GM21786 (cell line): ENCODE measurements around the gene EPHB2.

ENCODE experiments used
- ATAC-seq: cut with Tn5 transposase; IDR thresholded peaks from one replicate; pipeline ENCODE4 v1.9.1; 2021; ENCODE audit not compliant: unreplicated experiment

EPHB2 gene

GRCh38 chr1:22749919-22750684, 39.5 kb downstream of the EPHB2 start:
- ATAC-seq, result no peak

- ATAC-seq, result no peak
Measured at GRCh38 chr1:22750685-22751051, 40.0 kb downstream of the EPHB2 start.

GRCh38 chr1:22751124-22751531, 40.5 kb downstream of the EPHB2 start:
- ATAC-seq, result no peak

- ATAC-seq, result no peak
Measured at GRCh38 chr1:22752339-22752738, 41.7 kb downstream of the EPHB2 start.

- no peak for ATAC-seq
Measured at GRCh38 chr1:22753481-22753971, 42.9 kb downstream of the EPHB2 start.

GRCh38 chr1:22754106-22754768, 43.6 kb downstream of the EPHB2 start:
- ATAC-seq, result no peak

- no peak for ATAC-seq
Measured at GRCh38 chr1:22754824-22755223, 44.2 kb downstream of the EPHB2 start.

GRCh38 chr1:22755641-22756040, 45.0 kb downstream of the EPHB2 start:
- no peak for ATAC-seq

GRCh38 chr1:22756125-22756735, 45.6 kb downstream of the EPHB2 start:
- no peak for ATAC-seq

GRCh38 chr1:22760455-22760854, 49.8 kb downstream of the EPHB2 start:
- ATAC-seq, result no peak

- no peak for ATAC-seq
Measured at GRCh38 chr1:22761101-22761500, 50.5 kb downstream of the EPHB2 start.

- no peak for ATAC-seq
Measured at GRCh38 chr1:22761821-22762220, 51.2 kb downstream of the EPHB2 start.

GRCh38 chr1:22763487-22764200, 53.0 kb downstream of the EPHB2 start:
- no peak for ATAC-seq

- ATAC-seq, result no peak
Measured at GRCh38 chr1:22767852-22768251, 57.2 kb downstream of the EPHB2 start.

GRCh38 chr1:22769932-22770331, 59.3 kb downstream of the EPHB2 start:
- no peak for ATAC-seq

GRCh38 chr1:22772014-22772413, 61.4 kb downstream of the EPHB2 start:
- ATAC-seq, result no peak

GRCh38 chr1:22773981-22774832, 63.6 kb downstream of the EPHB2 start:
- no peak for ATAC-seq

- ATAC-seq, result no peak
Measured at GRCh38 chr1:22774833-22775182, 64.2 kb downstream of the EPHB2 start.

- no peak for ATAC-seq
Measured at GRCh38 chr1:22775478-22775877, 64.8 kb downstream of the EPHB2 start.

GRCh38 chr1:22776035-22776613, 65.5 kb downstream of the EPHB2 start:
- no peak for ATAC-seq
